GM12878 (cell line): Measurements from ENCODE around the gene STK10. TPM values are rescaled to one million over a fixed set of nuclear protein-coding genes. Genes with fewer than 3 reads are reported as not detected.

Experiments used
- BACH1 ChIP-seq: fragments of 450-650 bp; IDR thresholded peaks from 2 replicates; pipeline ENCODE4 v1.6.1; 2017; ENCODE audit warnings: mild to moderate bottlenecking, borderline replicate concordance
- BMI1 ChIP-seq: fragments of 450-650 bp; IDR thresholded peaks from 2 replicates; pipeline ENCODE4 v1.6.1; 2016; ENCODE audit warnings: mild to moderate bottlenecking, moderate library complexity, borderline replicate concordance
- CHD1 ChIP-seq: IDR thresholded peaks from 2 replicates; pipeline ENCODE4 v1.6.1; 2012; ENCODE audit warnings: low read depth, low read length, improper control_type of control experiment
- DPF2 ChIP-seq: fragments of 450-650 bp; IDR thresholded peaks from 2 replicates; pipeline ENCODE4 v1.6.1; 2017; ENCODE audit warnings: mild to moderate bottlenecking
- HDAC6 ChIP-seq: fragments of 200-600 bp; sonication (generic); IDR thresholded peaks from one replicate; pipeline ENCODE4 v1.8.0; 2017; ENCODE audit warnings: antibody characterized with exemption; ENCODE audit not compliant: unreplicated experiment
- IRF4 ChIP-seq: IDR thresholded peaks from 2 replicates; pipeline ENCODE4 v1.6.1; 2011; ENCODE audit warnings: low read depth, low read length
- NFYB ChIP-seq: IDR thresholded peaks from 2 replicates; pipeline ENCODE4 v1.6.1; 2011; ENCODE audit warnings: low read depth, mild to moderate bottlenecking, low read length, improper control_type of control experiment, moderate library complexity; ENCODE audit not compliant: insufficient read depth
- RCOR1 ChIP-seq: conservative IDR thresholded peaks from 2 replicates; pipeline ENCODE4 v1.6.1; 2012; ENCODE audit warnings: low read depth, low read length, improper control_type of control experiment
- RUNX3 ChIP-seq: IDR thresholded peaks from 2 replicates; pipeline ENCODE4 v1.6.1; 2012; ENCODE audit warnings: low read length, inconsistent platforms
- SMAD1 ChIP-seq: fragments of 450-650 bp; IDR thresholded peaks from 2 replicates; pipeline ENCODE4 v1.6.1; 2018; ENCODE audit warnings: mild to moderate bottlenecking, low read depth; ENCODE audit not compliant: partially characterized antibody
- SREBF1 ChIP-seq: IDR thresholded peaks from 2 replicates; pipeline ENCODE4 v1.6.1; 2012; ENCODE audit warnings: mild to moderate bottlenecking, low read length
- SRF ChIP-seq, 2 experiments: IDR thresholded peaks; 2 replicates each; pipeline ENCODE4 v1.6.1; 2011; ENCODE audit warnings: low read depth in 2 of 2, low read length in 2 of 2, mild to moderate bottlenecking in 1 of 2, moderate library complexity in 1 of 2
- TAF1 ChIP-seq: IDR thresholded peaks from 2 replicates; pipeline ENCODE4 v1.6.1; 2011; ENCODE audit warnings: mild to moderate bottlenecking, low read depth, low read length, borderline replicate concordance
- ZNF24 ChIP-seq: fragments of 450-650 bp; IDR thresholded peaks from 2 replicates; pipeline ENCODE4 v1.6.1; 2017; ENCODE audit warnings: antibody characterized with exemption, mild to moderate bottlenecking
- ZSCAN29 ChIP-seq: fragments of 450-650 bp; IDR thresholded peaks from 2 replicates; pipeline ENCODE4 v1.6.1; 2017; ENCODE audit warnings: mild to moderate bottlenecking, moderate library complexity
- polyA plus RNA-seq, 11 experiments: library from polyadenylated mRNA; depleted of rRNA in 4 of 11; unstranded in 6 of 11; stranded (reverse) in 5 of 11; fragments of >200 nt; fragmentation: Nextera tagmentation in 4 of 11; fragmentation: Illumina TruSeq in 1 of 11; extraction: Ambion mirVana in 4 of 11; extraction: Trizol in 1 of 11; gene quantifications; 1 replicate in 1 of 11; 2 replicates in 10 of 11; pipeline versions ENCODE4 v1.2.1 to v1.2.3, GENCODE V29; 2011 to 2016; ENCODE audit warnings: inconsistent platforms in 2 of 11, missing spikeins in 2 of 11, low read depth in 1 of 11
- total RNA-seq, 4 experiments: library from RNA; depleted of rRNA in 3 of 4; stranded (reverse); fragments of >200 nt in 3 of 4; fragmentation: Illumina TruSeq in 1 of 4; extraction: Trizol in 1 of 4; gene quantifications; 2 replicates each; pipeline versions ENCODE4 v1.2.1 to v1.2.3, GENCODE V29; 2013 to 2021
- TF ChIP-seq, protein P1 (sequence below): IDR thresholded peaks from 2 replicates; pipeline ENCODE4 v1.6.1; 2011; ENCODE audit warnings: borderline replicate concordance, low read depth, mild to moderate bottlenecking, moderate library complexity, mixed read lengths, low read length; ENCODE audit not compliant: insufficient read depth; ENCODE audit errors: extremely low read length
- TF ChIP-seq, protein P2 (sequence below): fragments of 450-650 bp; IDR thresholded peaks from 2 replicates; pipeline ENCODE4 v1.6.1; 2017; ENCODE audit warnings: low read depth, mild to moderate bottlenecking, moderate library complexity
- TF ChIP-seq, protein P3 (sequence below): fragments of 450-650 bp; IDR thresholded peaks from 2 replicates; pipeline ENCODE4 v1.6.1; 2017; ENCODE audit warnings: mild to moderate bottlenecking, low read depth, inconsistent platforms; ENCODE audit not compliant: poor library complexity, severe bottlenecking
- TF ChIP-seq, protein P4 (sequence below): IDR thresholded peaks from 2 replicates; pipeline ENCODE4 v1.6.1; 2012; ENCODE audit warnings: mild to moderate bottlenecking, low read depth, low read length

The STK10 gene
- total and polyA plus RNA-seq, 10 of the 15 experiments (the other 5 are each of a cell fraction or from before 2014, with no cell fraction given): 14.2 to 96.4 (median 50.6) TPM

DNA sequence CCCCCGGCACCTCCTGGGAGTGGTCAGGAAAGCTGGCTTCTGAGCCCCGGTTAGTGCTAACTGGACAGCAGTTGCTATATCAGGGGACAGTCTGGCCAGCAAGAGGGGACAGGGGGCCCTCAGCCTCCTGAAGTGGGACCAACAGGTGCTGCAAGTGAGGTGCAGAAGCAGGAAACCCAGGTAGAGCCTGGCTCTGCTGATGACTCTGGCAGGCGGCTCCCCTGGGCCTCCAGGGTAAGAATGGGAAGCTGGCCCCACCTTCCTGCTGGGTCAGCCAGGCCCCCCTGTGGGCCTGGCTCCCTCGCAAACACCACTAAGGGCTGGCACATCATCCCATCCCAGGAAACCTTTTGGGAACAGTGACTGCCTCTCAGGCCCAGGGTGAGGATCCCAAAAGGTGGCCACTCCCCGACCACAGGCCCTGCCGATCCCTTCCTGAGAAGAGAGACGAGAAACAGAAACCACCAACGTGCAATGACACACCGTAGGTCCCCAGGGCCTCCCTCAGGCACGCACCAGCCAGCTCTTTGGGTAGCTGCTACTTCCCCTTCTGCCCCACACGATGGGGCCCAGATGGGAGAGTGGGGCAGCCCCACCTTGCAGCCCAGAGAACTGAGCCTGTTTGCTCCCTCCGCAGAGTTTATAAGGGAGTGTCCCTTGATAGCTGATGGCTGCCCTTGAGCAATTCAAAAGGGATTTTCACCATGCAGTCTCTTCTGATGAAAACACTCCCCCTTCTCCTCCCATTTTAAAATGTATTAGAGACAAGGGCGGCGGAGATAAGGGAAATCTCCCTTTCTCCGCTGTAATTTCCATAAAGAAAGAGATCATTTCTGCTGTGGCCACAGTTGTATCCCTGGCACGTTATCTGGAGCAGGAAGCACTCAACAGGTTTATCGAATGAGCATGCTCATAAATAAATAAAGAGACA is 76.8 kb downstream of the STK10 start (continued):
- TF ChIP-seq, protein P1, sequence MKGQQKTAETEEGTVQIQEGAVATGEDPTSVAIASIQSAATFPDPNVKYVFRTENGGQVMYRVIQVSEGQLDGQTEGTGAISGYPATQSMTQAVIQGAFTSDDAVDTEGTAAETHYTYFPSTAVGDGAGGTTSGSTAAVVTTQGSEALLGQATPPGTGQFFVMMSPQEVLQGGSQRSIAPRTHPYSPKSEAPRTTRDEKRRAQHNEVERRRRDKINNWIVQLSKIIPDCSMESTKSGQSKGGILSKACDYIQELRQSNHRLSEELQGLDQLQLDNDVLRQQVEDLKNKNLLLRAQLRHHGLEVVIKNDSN: no peak
- TF ChIP-seq, protein P2, sequence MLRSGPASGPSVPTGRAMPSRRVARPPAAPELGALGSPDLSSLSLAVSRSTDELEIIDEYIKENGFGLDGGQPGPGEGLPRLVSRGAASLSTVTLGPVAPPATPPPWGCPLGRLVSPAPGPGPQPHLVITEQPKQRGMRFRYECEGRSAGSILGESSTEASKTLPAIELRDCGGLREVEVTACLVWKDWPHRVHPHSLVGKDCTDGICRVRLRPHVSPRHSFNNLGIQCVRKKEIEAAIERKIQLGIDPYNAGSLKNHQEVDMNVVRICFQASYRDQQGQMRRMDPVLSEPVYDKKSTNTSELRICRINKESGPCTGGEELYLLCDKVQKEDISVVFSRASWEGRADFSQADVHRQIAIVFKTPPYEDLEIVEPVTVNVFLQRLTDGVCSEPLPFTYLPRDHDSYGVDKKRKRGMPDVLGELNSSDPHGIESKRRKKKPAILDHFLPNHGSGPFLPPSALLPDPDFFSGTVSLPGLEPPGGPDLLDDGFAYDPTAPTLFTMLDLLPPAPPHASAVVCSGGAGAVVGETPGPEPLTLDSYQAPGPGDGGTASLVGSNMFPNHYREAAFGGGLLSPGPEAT: peak; percentile 97
- TF ChIP-seq ZSCAN29 (0 out of 2 replicates have a peak, but pooled peaks have one; percentile 11), HDAC6 (no peak), TAF1 (peak; percentile 55; the same call in 1 of the 2 replicates), IRF4 (peak; percentile 90), DPF2 (peak; percentile 99), ZNF24 (0 out of 2 replicates have a peak, but pooled peaks have one; percentile 45), CHD1 (no peak), SMAD1 (no peak), SRF (IDR thresholded peaks at IDR 0.05; ENCODE audit: low read depth in 2 of 2, low read length in 2 of 2) (0 out of 4 replicates have a peak, but pooled peaks of 1 of the 2 experiments have one; percentile 31), SREBF1 (no peak), BMI1 (peak; percentile 55; the same call in 1 of the 2 replicates), RUNX3 (peak; percentile 96), RCOR1 (0 out of 2 replicates have a peak, but pooled peaks have one; percentile 45), BACH1 (peak; percentile 90; the same call in 1 of the 2 replicates), NFYB (no peak)
- TF ChIP-seq, protein P3, sequence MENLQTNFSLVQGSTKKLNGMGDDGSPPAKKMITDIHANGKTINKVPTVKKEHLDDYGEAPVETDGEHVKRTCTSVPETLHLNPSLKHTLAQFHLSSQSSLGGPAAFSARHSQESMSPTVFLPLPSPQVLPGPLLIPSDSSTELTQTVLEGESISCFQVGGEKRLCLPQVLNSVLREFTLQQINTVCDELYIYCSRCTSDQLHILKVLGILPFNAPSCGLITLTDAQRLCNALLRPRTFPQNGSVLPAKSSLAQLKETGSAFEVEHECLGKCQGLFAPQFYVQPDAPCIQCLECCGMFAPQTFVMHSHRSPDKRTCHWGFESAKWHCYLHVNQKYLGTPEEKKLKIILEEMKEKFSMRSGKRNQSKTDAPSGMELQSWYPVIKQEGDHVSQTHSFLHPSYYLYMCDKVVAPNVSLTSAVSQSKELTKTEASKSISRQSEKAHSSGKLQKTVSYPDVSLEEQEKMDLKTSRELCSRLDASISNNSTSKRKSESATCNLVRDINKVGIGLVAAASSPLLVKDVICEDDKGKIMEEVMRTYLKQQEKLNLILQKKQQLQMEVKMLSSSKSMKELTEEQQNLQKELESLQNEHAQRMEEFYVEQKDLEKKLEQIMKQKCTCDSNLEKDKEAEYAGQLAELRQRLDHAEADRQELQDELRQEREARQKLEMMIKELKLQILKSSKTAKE: peak; percentile 82
- TF ChIP-seq, protein P4, sequence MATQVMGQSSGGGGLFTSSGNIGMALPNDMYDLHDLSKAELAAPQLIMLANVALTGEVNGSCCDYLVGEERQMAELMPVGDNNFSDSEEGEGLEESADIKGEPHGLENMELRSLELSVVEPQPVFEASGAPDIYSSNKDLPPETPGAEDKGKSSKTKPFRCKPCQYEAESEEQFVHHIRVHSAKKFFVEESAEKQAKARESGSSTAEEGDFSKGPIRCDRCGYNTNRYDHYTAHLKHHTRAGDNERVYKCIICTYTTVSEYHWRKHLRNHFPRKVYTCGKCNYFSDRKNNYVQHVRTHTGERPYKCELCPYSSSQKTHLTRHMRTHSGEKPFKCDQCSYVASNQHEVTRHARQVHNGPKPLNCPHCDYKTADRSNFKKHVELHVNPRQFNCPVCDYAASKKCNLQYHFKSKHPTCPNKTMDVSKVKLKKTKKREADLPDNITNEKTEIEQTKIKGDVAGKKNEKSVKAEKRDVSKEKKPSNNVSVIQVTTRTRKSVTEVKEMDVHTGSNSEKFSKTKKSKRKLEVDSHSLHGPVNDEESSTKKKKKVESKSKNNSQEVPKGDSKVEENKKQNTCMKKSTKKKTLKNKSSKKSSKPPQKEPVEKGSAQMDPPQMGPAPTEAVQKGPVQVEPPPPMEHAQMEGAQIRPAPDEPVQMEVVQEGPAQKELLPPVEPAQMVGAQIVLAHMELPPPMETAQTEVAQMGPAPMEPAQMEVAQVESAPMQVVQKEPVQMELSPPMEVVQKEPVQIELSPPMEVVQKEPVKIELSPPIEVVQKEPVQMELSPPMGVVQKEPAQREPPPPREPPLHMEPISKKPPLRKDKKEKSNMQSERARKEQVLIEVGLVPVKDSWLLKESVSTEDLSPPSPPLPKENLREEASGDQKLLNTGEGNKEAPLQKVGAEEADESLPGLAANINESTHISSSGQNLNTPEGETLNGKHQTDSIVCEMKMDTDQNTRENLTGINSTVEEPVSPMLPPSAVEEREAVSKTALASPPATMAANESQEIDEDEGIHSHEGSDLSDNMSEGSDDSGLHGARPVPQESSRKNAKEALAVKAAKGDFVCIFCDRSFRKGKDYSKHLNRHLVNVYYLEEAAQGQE: no peak
